SH-SY5Y (cell line): ENCODE data around the gene C10orf90.

Source experiments
- GATA2 ChIP-seq: IDR thresholded peaks from 2 replicates; pipeline ENCODE4 v1.6.1; 2011; ENCODE audit warnings: mild to moderate bottlenecking, low read depth, low read length
- GATA3 ChIP-seq: IDR thresholded peaks from 2 replicates; pipeline ENCODE4 v1.6.1; 2011; ENCODE audit warnings: low read depth, mild to moderate bottlenecking, low read length, moderate library complexity

GRCh38 chr10:126439942-126440341 is 230.6 kb downstream of the C10orf90 start:
- TF ChIP-seq GATA3: no peak
- no peak for TF ChIP-seq GATA2
